ENCODE data around the gene SH3RF1.

The SH3RF1 gene

GRCh38 chr4:169139021-169139420 lies 131.7 kb downstream of the SH3RF1 start:
- no peak overlapping the region for H3K4me3 ChIP-seq (replicated peaks; ENCODE audit: low read depth, low read length)
- DNase-seq (ENCODE audit: low read depth): no peak
- TF ChIP-seq CTCF (IDR thresholded peaks at IDR 0.05; ENCODE audit: low read length, missing control alignments): no peak

- DNase-seq (ENCODE audit: low read depth): no peak
- no peak overlapping the region for H3K4me3 ChIP-seq (replicated peaks; ENCODE audit: low read depth, low read length)
- no peak for TF ChIP-seq CTCF (IDR thresholded peaks at IDR 0.05; ENCODE audit: low read length, missing control alignments)
These were observed 133.2 kb downstream of the SH3RF1 start for GRCh38 chr4:169137558-169137920.

- TF ChIP-seq CTCF (IDR thresholded peaks at IDR 0.05; ENCODE audit: low read length, missing control alignments): no peak
- no peak overlapping the region for H3K4me3 ChIP-seq (replicated peaks; ENCODE audit: low read depth, low read length)
- no peak for DNase-seq (ENCODE audit: low read depth)
These were observed 133.8 kb downstream of the SH3RF1 start for GRCh38 chr4:169136796-169137557.

GRCh38 chr4:169136330-169136729 lies 134.4 kb downstream of the SH3RF1 start:
- TF ChIP-seq CTCF (IDR thresholded peaks at IDR 0.05; ENCODE audit: low read length, missing control alignments): no peak
- H3K4me3 ChIP-seq (replicated peaks; ENCODE audit: low read depth, low read length): no peak overlapping the region
- DNase-seq (ENCODE audit: low read depth): no peak

- TF ChIP-seq CTCF (IDR thresholded peaks at IDR 0.05; ENCODE audit: low read length, missing control alignments): no peak
- DNase-seq (ENCODE audit: low read depth): no peak
- no peak overlapping the region for H3K4me3 ChIP-seq (replicated peaks; ENCODE audit: low read depth, low read length)
These were observed 135.0 kb downstream of the SH3RF1 start for GRCh38 chr4:169135776-169136175.

GRCh38 chr4:169133932-169134331 lies 136.8 kb downstream of the SH3RF1 start:
- H3K4me3 ChIP-seq (replicated peaks; ENCODE audit: low read depth, low read length): no peak overlapping the region
- TF ChIP-seq CTCF (IDR thresholded peaks at IDR 0.05; ENCODE audit: low read length, missing control alignments): no peak
- no peak for DNase-seq (ENCODE audit: low read depth)

Measured in fibroblast of pulmonary artery (primary cell).